Measurements from ENCODE around the gene MYOCOS.
"Not testable (repeated sequence)": the region's sequence is repeated elsewhere in the genome, so short reads cannot be mapped to it uniquely, and the experiment has no call there.

The MYOCOS gene

GRCh38 chr1:171622152-171622462 is at the start of gene MYOCOS:
Gene MYOCOS, plus strand, starts transcription at chr1:171622243. Its CDS starts 1,641 bp downstream, at chr1:171623884.
- no peaks in the 10 kb centered on the region for H3K36me3 Mint-ChIP-seq (ENCODE audit: low read depth)

GRCh38 chr1:171576144-171576543 is 45.9 kb upstream of the MYOCOS start:
- Mint-ChIP-seq H3K27ac (peak overlapping the region; percentile 77), H3K9me3 (no peaks in the 10 kb centered on the region), H3K36me3 (ENCODE audit: low read depth) (peaks cover 95% of the 10 kb centered on the region), H3K4me3 (no peak overlapping the region), H3K27me3 (no peaks in the 10 kb centered on the region), H3K4me1 (ENCODE audit: low read depth) (peaks cover 19% of the 10 kb centered on the region)
- no peak for DNase-seq

More at GRCh38 chr1:171622152-171622462, at the start of gene MYOCOS:
- H3K9me3 Mint-ChIP-seq = no peaks in the 10 kb centered on the region
- no peak within 1 kb of the TSS for H3K4me3 Mint-ChIP-seq
- no peak within 1 kb of the TSS for H3K27ac Mint-ChIP-seq
- no peak for DNase-seq
- peaks cover 3% of the 10 kb centered on the region for H3K27me3 Mint-ChIP-seq
- no peaks in the 10 kb centered on the region for H3K4me1 Mint-ChIP-seq (ENCODE audit: low read depth)

- H3K27me3 Mint-ChIP-seq = no peaks in the 10 kb centered on the region
- H3K9me3 Mint-ChIP-seq = no peaks in the 10 kb centered on the region
- DNase-seq = no peak
- no peak overlapping the region for H3K4me3 Mint-ChIP-seq
- peaks cover 29% of the 10 kb centered on the region for H3K4me1 Mint-ChIP-seq (ENCODE audit: low read depth)
- H3K27ac Mint-ChIP-seq = peak overlapping the region; percentile 76
- peaks cover 93% of the 10 kb centered on the region for H3K36me3 Mint-ChIP-seq (ENCODE audit: low read depth)
Observed at GRCh38 chr1:171581226-171581625, 40.8 kb upstream of the MYOCOS start.

GRCh38 chr1:171581766-171582165 is 40.3 kb upstream of the MYOCOS start:
- Mint-ChIP-seq H3K36me3 (ENCODE audit: low read depth) (peaks cover 94% of the 10 kb centered on the region), H3K27ac (peak overlapping the region; percentile 76), H3K4me1 (ENCODE audit: low read depth) (peaks cover 29% of the 10 kb centered on the region)

GRCh38 chr1:171582589-171582988 is 39.5 kb upstream of the MYOCOS start:
- no peaks in the 10 kb centered on the region for H3K27me3 Mint-ChIP-seq
- peaks cover 94% of the 10 kb centered on the region for H3K36me3 Mint-ChIP-seq (ENCODE audit: low read depth)
- no peak for DNase-seq
- no peak overlapping the region for H3K4me3 Mint-ChIP-seq
- peaks cover 29% of the 10 kb centered on the region for H3K4me1 Mint-ChIP-seq (ENCODE audit: low read depth)
- H3K27ac Mint-ChIP-seq = peak overlapping the region; percentile 79
- H3K9me3 Mint-ChIP-seq = no peaks in the 10 kb centered on the region

More at GRCh38 chr1:171581766-171582165, 40.3 kb upstream of the MYOCOS start:
- no peak for DNase-seq
- Mint-ChIP-seq H3K4me3 (no peak overlapping the region), H3K27me3 (no peaks in the 10 kb centered on the region), H3K9me3 (no peaks in the 10 kb centered on the region)

- Mint-ChIP-seq H3K9me3 (no peaks in the 10 kb centered on the region), H3K27me3 (no peaks in the 10 kb centered on the region), H3K4me1 (ENCODE audit: low read depth) (peaks cover 32% of the 10 kb centered on the region), H3K36me3 (ENCODE audit: low read depth) (peaks cover 90% of the 10 kb centered on the region), H3K27ac (peak overlapping the region; percentile 6), H3K4me3 (no peak overlapping the region)
- DNase-seq = no peak
Observed at GRCh38 chr1:171583591-171584201, 38.3 kb upstream of the MYOCOS start.

GRCh38 chr1:171585715-171586114 is 36.3 kb upstream of the MYOCOS start:
- peaks cover 33% of the 10 kb centered on the region for H3K4me1 Mint-ChIP-seq (ENCODE audit: low read depth)
- H3K9me3 Mint-ChIP-seq = no peaks in the 10 kb centered on the region
- no peaks in the 10 kb centered on the region for H3K27me3 Mint-ChIP-seq
- H3K27ac Mint-ChIP-seq = no peak overlapping the region
- no peak for DNase-seq
- H3K36me3 Mint-ChIP-seq (ENCODE audit: low read depth) = peaks cover 90% of the 10 kb centered on the region
- no peak overlapping the region for H3K4me3 Mint-ChIP-seq

- Mint-ChIP-seq H3K27me3 (no peaks in the 10 kb centered on the region), H3K4me3 (no peak overlapping the region), H3K9me3 (no peaks in the 10 kb centered on the region), H3K36me3 (ENCODE audit: low read depth) (peaks cover 92% of the 10 kb centered on the region), H3K4me1 (ENCODE audit: low read depth) (peaks cover 18% of the 10 kb centered on the region), H3K27ac (no peak overlapping the region)
- DNase-seq = no peak
Observed at GRCh38 chr1:171588230-171588629, 33.8 kb upstream of the MYOCOS start.

GRCh38 chr1:171590022-171590421 is 32.0 kb upstream of the MYOCOS start:
- H3K27ac Mint-ChIP-seq = peak overlapping the region; percentile 76
- peaks cover 18% of the 10 kb centered on the region for H3K4me1 Mint-ChIP-seq (ENCODE audit: low read depth)
- no peak for DNase-seq
- no peak overlapping the region for H3K4me3 Mint-ChIP-seq
- peaks cover 92% of the 10 kb centered on the region for H3K36me3 Mint-ChIP-seq (ENCODE audit: low read depth)
- H3K27me3 Mint-ChIP-seq = no peaks in the 10 kb centered on the region
- no peaks in the 10 kb centered on the region for H3K9me3 Mint-ChIP-seq

- peaks cover 3% of the 10 kb centered on the region for H3K9me3 Mint-ChIP-seq
- DNase-seq = no peak
- H3K36me3 Mint-ChIP-seq (ENCODE audit: low read depth) = peaks cover 75% of the 10 kb centered on the region
- no peaks in the 10 kb centered on the region for H3K27me3 Mint-ChIP-seq
- no peak overlapping the region for H3K4me3 Mint-ChIP-seq
- H3K27ac Mint-ChIP-seq = peak overlapping the region; percentile 20
- no peaks in the 10 kb centered on the region for H3K4me1 Mint-ChIP-seq (ENCODE audit: low read depth)
Observed at GRCh38 chr1:171595324-171595723, 26.7 kb upstream of the MYOCOS start.

- peaks cover 67% of the 10 kb centered on the region for H3K36me3 Mint-ChIP-seq (ENCODE audit: low read depth)
- H3K9me3 Mint-ChIP-seq = peaks cover 3% of the 10 kb centered on the region
- H3K27ac Mint-ChIP-seq = peak overlapping the region; percentile 45
- H3K4me3 Mint-ChIP-seq = no peak overlapping the region
- H3K27me3 Mint-ChIP-seq = no peaks in the 10 kb centered on the region
- no peak for DNase-seq
- no peaks in the 10 kb centered on the region for H3K4me1 Mint-ChIP-seq (ENCODE audit: low read depth)
Observed at GRCh38 chr1:171596119-171596518, 25.9 kb upstream of the MYOCOS start.

GRCh38 chr1:171596705-171597104 is 25.3 kb upstream of the MYOCOS start:
- Mint-ChIP-seq H3K27ac (no peak overlapping the region), H3K4me3 (no peak overlapping the region), H3K27me3 (no peaks in the 10 kb centered on the region), H3K9me3 (peaks cover 3% of the 10 kb centered on the region), H3K4me1 (ENCODE audit: low read depth) (peaks cover 2% of the 10 kb centered on the region), H3K36me3 (ENCODE audit: low read depth) (peaks cover 61% of the 10 kb centered on the region)
- no peak for DNase-seq

- peaks cover 2% of the 10 kb centered on the region for H3K4me1 Mint-ChIP-seq (ENCODE audit: low read depth)
- peaks cover 3% of the 10 kb centered on the region for H3K9me3 Mint-ChIP-seq
- H3K27ac Mint-ChIP-seq = no peak overlapping the region
- H3K4me3 Mint-ChIP-seq = no peak overlapping the region
- H3K36me3 Mint-ChIP-seq (ENCODE audit: low read depth) = peaks cover 56% of the 10 kb centered on the region
- H3K27me3 Mint-ChIP-seq = no peaks in the 10 kb centered on the region
- no peak for DNase-seq
Observed at GRCh38 chr1:171597203-171597602, 24.8 kb upstream of the MYOCOS start.

- not testable (repeated sequence) for H3K4me3 Mint-ChIP-seq; DNase-seq; H3K4me1 Mint-ChIP-seq (ENCODE audit: low read depth); H3K9me3 Mint-ChIP-seq; H3K27me3 Mint-ChIP-seq
- H3K27ac Mint-ChIP-seq = peak overlapping the region; percentile 33
- peaks cover 26% of the 10 kb centered on the region for H3K36me3 Mint-ChIP-seq (ENCODE audit: low read depth)
Observed at GRCh38 chr1:171600310-171600709, 21.7 kb upstream of the MYOCOS start.

- no peak for DNase-seq
- H3K36me3 Mint-ChIP-seq (ENCODE audit: low read depth) = peaks cover 21% of the 10 kb centered on the region
- H3K27ac Mint-ChIP-seq = no peak overlapping the region
- peaks cover 2% of the 10 kb centered on the region for H3K4me1 Mint-ChIP-seq (ENCODE audit: low read depth)
- H3K4me3 Mint-ChIP-seq = no peak overlapping the region
- no peaks in the 10 kb centered on the region for H3K27me3 Mint-ChIP-seq
- H3K9me3 Mint-ChIP-seq = peaks cover 3% of the 10 kb centered on the region
Observed at GRCh38 chr1:171600862-171601261, 21.2 kb upstream of the MYOCOS start.

- not testable (repeated sequence) for DNase-seq; H3K4me1 Mint-ChIP-seq (ENCODE audit: low read depth); H3K9me3 Mint-ChIP-seq; H3K4me3 Mint-ChIP-seq; H3K27ac Mint-ChIP-seq; H3K27me3 Mint-ChIP-seq; H3K36me3 Mint-ChIP-seq (ENCODE audit: low read depth)
Observed at GRCh38 chr1:171603042-171603441, 19.0 kb upstream of the MYOCOS start.

Data from activated T-cell treated with anti-CD3 and anti-CD28 coated beads, Interleukin-2, amount 50 U/mL, for 24 hours (primary cell).